GM19438 (cell line): ENCODE results near the gene NRF1.

ENCODE experiments used
- ATAC-seq: cut with Tn5 transposase; IDR thresholded peaks from one replicate; pipeline ENCODE4 v1.9.1; 2021; ENCODE audit warnings: low read depth; ENCODE audit not compliant: unreplicated experiment

The NRF1 gene

GRCh38 chr7:129676017-129676897, 64.7 kb downstream of the NRF1 start:
- no peak for ATAC-seq

GRCh38 chr7:129677796-129678195, 66.3 kb downstream of the NRF1 start:
- ATAC-seq: no peak

- ATAC-seq: no peak
Observed at GRCh38 chr7:129678606-129679005, 67.1 kb downstream of the NRF1 start.

GRCh38 chr7:129680400-129680799, 68.9 kb downstream of the NRF1 start:
- no peak for ATAC-seq

- ATAC-seq: no peak
Observed at GRCh38 chr7:129684777-129685176, 73.3 kb downstream of the NRF1 start.

- ATAC-seq: no peak
Observed at GRCh38 chr7:129686063-129686462, 74.5 kb downstream of the NRF1 start.

GRCh38 chr7:129688503-129689222, 77.1 kb downstream of the NRF1 start:
- ATAC-seq: no peak

GRCh38 chr7:129689995-129690581, 78.6 kb downstream of the NRF1 start:
- no peak for ATAC-seq

- ATAC-seq: no peak
Observed at GRCh38 chr7:129690701-129691100, 79.2 kb downstream of the NRF1 start.

GRCh38 chr7:129698516-129699418, 87.2 kb downstream of the NRF1 start:
- no peak for ATAC-seq

- no peak for ATAC-seq
Observed at GRCh38 chr7:129702316-129702715, 90.8 kb downstream of the NRF1 start.

- ATAC-seq: no peak
Observed at GRCh38 chr7:129702761-129703338, 91.3 kb downstream of the NRF1 start.

GRCh38 chr7:129703751-129704150, 92.2 kb downstream of the NRF1 start:
- ATAC-seq: no peak

- ATAC-seq: no peak
Observed at GRCh38 chr7:129707910-129708499, 96.5 kb downstream of the NRF1 start.

GRCh38 chr7:129713544-129713943, 102.0 kb downstream of the NRF1 start:
- no peak for ATAC-seq

GRCh38 chr7:129714514-129715063, 103.1 kb downstream of the NRF1 start:
- ATAC-seq: no peak

- no peak for ATAC-seq
Observed at GRCh38 chr7:129719980-129720732, 108.6 kb downstream of the NRF1 start.

- no peak for ATAC-seq
Observed at GRCh38 chr7:129721068-129721467, 109.5 kb downstream of the NRF1 start.

GRCh38 chr7:129723679-129724078, 112.2 kb downstream of the NRF1 start:
- ATAC-seq: no peak
